NCI-H526 treated with DMSO at 0.1 percent for 48 hours (cell line): ENCODE results near the gene NOP16.

ENCODE experiments used
- DNase-seq: peaks from one replicate; lab custom pipeline; 2025; lab: John Stamatoyannopoulos, UW

NOP16 gene

GRCh38 chr5:176359658-176360057 lies 28.7 kb downstream of the NOP16 start:
- DNase-seq: no peak

- no peak for DNase-seq
These were observed 32.2 kb downstream of the NOP16 start for GRCh38 chr5:176356179-176356566.

- DNase-seq: no peak
These were observed 32.8 kb downstream of the NOP16 start for GRCh38 chr5:176355400-176356178.

GRCh38 chr5:176353533-176353932 lies 34.9 kb downstream of the NOP16 start:
- no peak for DNase-seq

GRCh38 chr5:176352116-176352878 lies 36.1 kb downstream of the NOP16 start:
- no peak for DNase-seq

GRCh38 chr5:176350416-176350815 lies 38.0 kb downstream of the NOP16 start:
- DNase-seq: no peak

GRCh38 chr5:176342766-176343458 lies 45.5 kb downstream of the NOP16 start:
- DNase-seq: no peak

- DNase-seq: no peak
These were observed 46.3 kb downstream of the NOP16 start for GRCh38 chr5:176342158-176342483.

- DNase-seq: no peak
These were observed 46.9 kb downstream of the NOP16 start for GRCh38 chr5:176341325-176342157.

GRCh38 chr5:176339304-176339703 lies 49.1 kb downstream of the NOP16 start:
- no peak for DNase-seq

GRCh38 chr5:176337913-176338312 lies 50.5 kb downstream of the NOP16 start:
- DNase-seq: no peak

GRCh38 chr5:176334031-176334770 lies 54.2 kb downstream of the NOP16 start:
- DNase-seq: no peak
